Right lobe of liver (tissue), 4 donors: ENCODE results near the gene CYP19A1.

Source experiments
- CTCF ChIP-seq, 4 donors: fragments of 200-600 bp in 3 of 4; fragments of 450-650 bp in 1 of 4; IDR thresholded peaks; one replicate each; pipeline versions ENCODE4 v1.5.1 to v1.8.0; 2016 to 2022; ENCODE audit warnings: antibody characterized with exemption in 4 of 4, mild to moderate bottlenecking in 2 of 4
- POLR2A ChIP-seq: fragments of 450-650 bp; IDR thresholded peaks from one replicate; pipeline ENCODE4 v1.6.1; 2017; ENCODE audit warnings: antibody characterized with exemption, mild to moderate bottlenecking
- donor health status: DM: no; HTN: no; CAD: no.
- donor health status: DM: no; HTN: no; CAD: no.
- donor health status: DM: no; HTN: yes; CAD: no.

- TF ChIP-seq CTCF (IDR thresholded peaks at IDR 0.05) (no peak), POLR2A (no peak)
Observed at GRCh38 chr15:51224428-51224827, 114.0 kb downstream of the CYP19A1 start.
